ENCODE results near the gene UTP18. TPM values are rescaled to one million over a fixed set of nuclear protein-coding genes. Genes with fewer than 3 reads are reported as not detected.

Gene UTP18
- total and polyA plus RNA-seq, 2 of the 8 experiments (the other 6 are each of a cell fraction or from before 2014, with no cell fraction given): 17.9 to 85.7 TPM

DNA sequence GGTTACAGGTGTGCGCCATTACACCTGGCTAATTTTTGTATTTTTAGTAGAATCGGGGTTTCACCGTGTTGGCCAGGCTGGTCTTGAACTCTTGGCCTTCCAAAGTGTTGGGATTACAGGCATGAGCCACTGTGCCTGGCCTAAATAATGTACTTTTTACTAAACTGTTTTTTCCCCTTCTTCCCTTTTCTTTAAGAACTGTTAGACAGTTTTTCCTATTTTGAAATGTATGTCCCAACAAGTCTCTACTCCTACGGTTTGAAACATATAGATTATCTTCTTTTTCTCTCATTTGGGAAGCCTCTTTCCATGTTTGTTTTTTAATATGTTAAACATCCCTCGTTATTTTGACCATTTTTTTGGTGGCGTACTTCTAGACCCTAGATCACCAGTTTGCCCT lies 9.6 kb downstream of the UTP18 start:
- Histone ChIP-seq H4K91ac (replicated peaks; ENCODE audit: insufficient read length, low read length) (no peak overlapping the region), H3K36me3 (ENCODE audit: control insufficient read depth in 2 of 4, insufficient read depth in 4 of 4, low read length in 3 of 4) (peaks cover 15 to 82% (median 48%) of the 10 kb centered on the region in 4 experiments), H3K4ac (replicated peaks; ENCODE audit: insufficient read length, low read depth, low read length) (no peak overlapping the region), H3K23me2 (ENCODE audit: low read depth, low read length) (no peaks in the 10 kb centered on the region), H2BK5ac (ENCODE audit: low read depth, low read length) (no peak overlapping the region), H2AK5ac (ENCODE audit: low read depth, low read length) (no peak overlapping the region), H3K27ac (ENCODE audit: low read depth, low read length) (no peak overlapping the region), H3K27me3 (replicated peaks in 1 of 4; ENCODE audit: control insufficient read depth in 3 of 4, extremely low read depth in 1 of 4, insufficient read depth in 3 of 4, low read length in 3 of 4) (no peaks in the 10 kb centered on the region), H4K8ac (ENCODE audit: extremely low read depth, insufficient read depth, low read length) (no peak overlapping the region), H2BK120ac (replicated peaks; ENCODE audit: low read depth, low read length) (no peak overlapping the region), H3K23ac (ENCODE audit: insufficient read length) (no peak overlapping the region), H3K79me1 (ENCODE audit: low read depth, low read length) (0 out of 2 replicates have a peak, but pooled peaks cover 3% of the 10 kb centered on the region), H3K4me2 (ENCODE audit: insufficient read depth in 1 of 2, low read depth in 2 of 2, low read length in 2 of 2) (no peak overlapping the region), H3K4me3 (ENCODE audit: extremely low read depth in 1 of 4, insufficient read depth in 2 of 4, low read depth in 3 of 4, low read length in 4 of 4) (no peak overlapping the region), H2BK15ac (ENCODE audit: low read length) (no peak overlapping the region), H4K5ac (ENCODE audit: insufficient read length, low read depth, low read length) (no peak overlapping the region), H2AFZ (ENCODE audit: low read length) (no peak overlapping the region), H4K20me1 (replicated peaks in 1 of 2; ENCODE audit: control insufficient read depth in 1 of 2, insufficient read depth in 2 of 2, low read length in 2 of 2) (peaks cover 3% of the 10 kb centered on the region in 2 experiments), H3K18ac (ENCODE audit: extremely low read depth, low read length) (no peak overlapping the region), H3K14ac (ENCODE audit: insufficient read length) (no peak overlapping the region), H2BK20ac (ENCODE audit: low read length) (no peak overlapping the region), H3K79me2 (ENCODE audit: control insufficient read depth in 1 of 2, insufficient read depth in 2 of 2, low read length in 2 of 2) (peaks cover 2 to 77% of the 10 kb centered on the region in 2 experiments; a peak in 3 of 4 replicates), H2BK12ac (ENCODE audit: low read depth, low read length) (no peak overlapping the region), H3K56ac (replicated peaks; ENCODE audit: insufficient read length, low read depth, low read length) (no peak overlapping the region), H3K9ac (replicated peaks in 1 of 4; ENCODE audit: extremely low read depth in 1 of 4, low read depth in 3 of 4, low read length in 3 of 4) (no peak overlapping the region), H3K4me1 (replicated peaks in 1 of 4; ENCODE audit: control insufficient read depth in 3 of 4, insufficient read depth in 4 of 4, low read length in 3 of 4) (no peaks in the 10 kb centered on the region), H3K9me3 (ENCODE audit: insufficient read depth in 2 of 2, low read depth in 1 of 2, low read length in 1 of 2) (no peaks in the 10 kb centered on the region)
- FAIRE-seq (no peak), DNase-seq (ENCODE audit: low read depth in 1 of 2, low spot score in 2 of 2) (no peak)
- no peak for TF ChIP-seq POU5F1 (IDR thresholded peaks at IDR 0.05; ENCODE audit: low read depth, low read length)
- TF ChIP-seq, protein P1, sequence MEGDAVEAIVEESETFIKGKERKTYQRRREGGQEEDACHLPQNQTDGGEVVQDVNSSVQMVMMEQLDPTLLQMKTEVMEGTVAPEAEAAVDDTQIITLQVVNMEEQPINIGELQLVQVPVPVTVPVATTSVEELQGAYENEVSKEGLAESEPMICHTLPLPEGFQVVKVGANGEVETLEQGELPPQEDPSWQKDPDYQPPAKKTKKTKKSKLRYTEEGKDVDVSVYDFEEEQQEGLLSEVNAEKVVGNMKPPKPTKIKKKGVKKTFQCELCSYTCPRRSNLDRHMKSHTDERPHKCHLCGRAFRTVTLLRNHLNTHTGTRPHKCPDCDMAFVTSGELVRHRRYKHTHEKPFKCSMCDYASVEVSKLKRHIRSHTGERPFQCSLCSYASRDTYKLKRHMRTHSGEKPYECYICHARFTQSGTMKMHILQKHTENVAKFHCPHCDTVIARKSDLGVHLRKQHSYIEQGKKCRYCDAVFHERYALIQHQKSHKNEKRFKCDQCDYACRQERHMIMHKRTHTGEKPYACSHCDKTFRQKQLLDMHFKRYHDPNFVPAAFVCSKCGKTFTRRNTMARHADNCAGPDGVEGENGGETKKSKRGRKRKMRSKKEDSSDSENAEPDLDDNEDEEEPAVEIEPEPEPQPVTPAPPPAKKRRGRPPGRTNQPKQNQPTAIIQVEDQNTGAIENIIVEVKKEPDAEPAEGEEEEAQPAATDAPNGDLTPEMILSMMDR (IDR thresholded peaks at IDR 0.05; ENCODE audit: control extremely low read depth in 1 of 3, insufficient read depth in 1 of 3, low read depth in 1 of 3, low read length in 3 of 3): no peak
- TF ChIP-seq RBBP5 (IDR thresholded peaks at IDR 0.05; ENCODE audit: borderline replicate concordance, low read depth, low read length): no peak
- 94% methylated on average over 6 of the region's 6 CpGs; no CpG with 5 or more reads in 1 of the 2 experiments for WGBS, 2 experiments (ENCODE audit: extremely low coverage in 1 of 2, insufficient coverage in 1 of 2, insufficient read length in 1 of 2, insufficient replicate concordance in 2 of 2, low coverage in 1 of 2, low lambda C conversion rate in 2 of 2, missing lambda C conversion rate in 1 of 2)
- ChIA-PET POLR2A (ENCODE audit: partially characterized antibody) (interaction anchor here (1.5 to 8.8 kb wide), 2 partner anchors 9 to 10 kb away, joined by 4 to 43 read pairs; partner anchors contain the start of genes MBTD1 and UTP18), CTCF (ENCODE audit: partially characterized antibody) (no interaction called here)
